G401 (cell line): ENCODE results near the gene DIP2C. TPM values are rescaled to one million over a fixed set of nuclear protein-coding genes. Genes with fewer than 3 reads are reported as not detected.
"Not testable (repeated sequence)": the region's sequence is repeated elsewhere in the genome, so short reads cannot be mapped to it uniquely, and the experiment has no call there.

ENCODE experiments used
- DNase-seq: peaks from one replicate; pipeline ENCODE4 v3.0.0-alpha.2; 2015; ENCODE audit warnings: low spot score
- in situ Hi-C: cut with HindIII; loops from 2 replicates; pipeline ENCODE4 v1.10.0; 2016; ENCODE audit warnings: low sequenced_read_pairs, mixed read lengths
- total RNA-seq: library from RNA; depleted of rRNA; stranded (reverse); fragments of >200 nt; shearing (Covaris generic); gene quantifications from 2 replicates; pipeline ENCODE4 v1.2.3, GENCODE V29; 2014

The DIP2C gene
- total RNA-seq, 1 experiment from 2014 or later = 9.0 TPM

- in situ Hi-C loops = no loop called here
- DNase-seq = no peak
Measured at GRCh38 chr10:606762-607544, 82.5 kb downstream of the DIP2C start.

DNA sequence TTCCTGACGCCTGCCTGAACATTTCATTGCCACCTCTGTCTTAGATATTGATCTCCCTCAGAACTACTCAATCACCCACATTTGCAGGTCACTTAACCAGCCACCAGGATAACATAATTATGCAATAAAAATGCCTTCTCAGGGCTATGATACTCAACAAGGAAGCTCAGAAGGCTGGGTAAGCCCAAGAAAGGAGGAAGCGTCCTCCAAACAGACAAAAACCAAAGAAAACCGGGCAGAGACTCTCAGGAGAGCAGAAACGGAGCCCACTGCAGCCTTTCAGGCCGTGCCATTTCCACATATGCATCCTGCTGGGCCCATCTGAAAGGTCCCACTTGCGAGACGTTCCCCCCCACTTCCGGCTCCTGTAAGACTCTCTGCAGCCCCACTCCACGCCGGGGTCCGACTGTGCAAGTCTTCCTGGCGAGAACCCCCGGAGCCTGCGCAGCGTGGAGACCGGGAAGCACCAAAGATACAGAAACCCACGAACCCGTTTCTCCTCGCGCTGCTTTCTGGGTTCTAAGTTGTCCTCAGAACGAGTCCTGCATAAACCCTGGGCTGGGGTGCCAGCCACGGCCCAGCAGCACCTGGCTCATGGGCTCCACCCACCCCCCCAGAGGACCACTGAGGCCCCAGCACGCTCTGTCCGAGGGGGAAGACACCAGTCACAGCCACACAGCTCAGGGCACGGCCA lies 83.7 kb downstream of the DIP2C start:
- DNase-seq = no peak
- in situ Hi-C loops = no loop called here

- in situ Hi-C loops = no loop called here
Measured at GRCh38 chr10:604716-605631, 84.5 kb downstream of the DIP2C start.

DNA sequence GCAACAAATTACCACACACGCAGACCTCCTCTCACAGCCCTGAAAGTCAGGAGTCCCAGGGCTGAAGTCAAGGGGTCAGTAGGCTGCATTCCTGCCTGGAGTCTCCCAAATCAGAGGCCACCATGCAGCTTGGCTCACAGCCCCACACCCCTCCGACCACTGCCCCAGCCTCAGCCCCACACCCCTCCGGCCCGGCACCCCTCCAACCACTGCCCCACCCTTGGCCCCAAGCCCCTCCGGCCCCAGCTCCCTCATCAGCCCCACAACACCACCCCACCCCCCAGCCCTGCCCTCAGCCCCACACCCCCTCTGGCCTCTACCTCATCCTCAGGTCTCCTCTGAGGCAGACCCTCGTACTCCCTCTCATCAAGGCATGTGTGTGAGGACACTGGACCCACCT lies 85.7 kb downstream of the DIP2C start:
- in situ Hi-C loops = no loop called here
- no peak for DNase-seq

More at GRCh38 chr10:604716-605631, 84.5 kb downstream of the DIP2C start:
- DNase-seq = no peak

DNA sequence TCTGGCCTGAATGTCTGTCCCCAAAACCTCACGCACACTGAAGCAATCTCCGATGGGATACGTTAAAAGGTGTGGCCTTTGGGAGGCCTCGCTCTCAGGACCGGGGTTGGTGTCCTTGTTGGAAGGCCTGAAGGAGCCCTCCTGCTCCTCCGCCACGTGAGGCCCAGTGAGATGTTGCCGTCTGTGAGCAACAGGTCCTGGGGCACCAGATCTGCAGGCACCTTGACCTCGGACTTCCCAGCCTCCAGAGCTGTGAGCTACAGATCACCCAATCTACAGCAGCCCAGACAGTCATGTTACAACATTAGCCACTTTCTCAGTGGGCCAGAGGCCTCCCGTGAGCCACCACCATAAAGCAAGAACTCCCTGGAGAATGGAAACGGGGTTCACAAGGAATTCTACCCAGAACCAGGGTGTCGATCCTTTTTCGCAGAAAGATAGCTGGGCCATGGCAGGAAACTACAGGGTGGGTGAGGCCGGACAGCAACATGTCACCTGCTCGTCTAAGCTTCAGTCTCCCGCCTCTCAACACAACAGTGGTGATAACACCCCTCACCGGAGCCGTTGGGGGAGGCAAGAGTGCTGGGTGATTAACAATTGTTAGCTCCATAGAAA lies 87.0 kb downstream of the DIP2C start:
- in situ Hi-C loops = no loop called here
- DNase-seq = no peak

DNA sequence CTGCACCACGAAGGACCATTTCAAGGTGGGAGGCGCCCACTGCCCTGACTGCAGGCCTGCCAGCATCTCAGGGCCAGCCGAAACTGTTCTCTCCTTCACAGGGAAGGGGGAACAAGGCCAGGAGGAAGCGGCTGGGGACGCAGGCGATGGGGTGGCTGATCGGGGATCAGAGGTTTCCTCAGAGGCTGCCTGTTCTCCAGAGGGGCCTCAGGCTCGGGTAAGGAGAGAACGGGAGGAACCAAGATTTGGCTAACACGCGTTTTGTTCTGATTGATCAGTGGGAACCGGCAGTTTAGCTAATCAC lies 87.9 kb downstream of the DIP2C start:
- in situ Hi-C loops = no loop called here
- DNase-seq = no peak

DNA sequence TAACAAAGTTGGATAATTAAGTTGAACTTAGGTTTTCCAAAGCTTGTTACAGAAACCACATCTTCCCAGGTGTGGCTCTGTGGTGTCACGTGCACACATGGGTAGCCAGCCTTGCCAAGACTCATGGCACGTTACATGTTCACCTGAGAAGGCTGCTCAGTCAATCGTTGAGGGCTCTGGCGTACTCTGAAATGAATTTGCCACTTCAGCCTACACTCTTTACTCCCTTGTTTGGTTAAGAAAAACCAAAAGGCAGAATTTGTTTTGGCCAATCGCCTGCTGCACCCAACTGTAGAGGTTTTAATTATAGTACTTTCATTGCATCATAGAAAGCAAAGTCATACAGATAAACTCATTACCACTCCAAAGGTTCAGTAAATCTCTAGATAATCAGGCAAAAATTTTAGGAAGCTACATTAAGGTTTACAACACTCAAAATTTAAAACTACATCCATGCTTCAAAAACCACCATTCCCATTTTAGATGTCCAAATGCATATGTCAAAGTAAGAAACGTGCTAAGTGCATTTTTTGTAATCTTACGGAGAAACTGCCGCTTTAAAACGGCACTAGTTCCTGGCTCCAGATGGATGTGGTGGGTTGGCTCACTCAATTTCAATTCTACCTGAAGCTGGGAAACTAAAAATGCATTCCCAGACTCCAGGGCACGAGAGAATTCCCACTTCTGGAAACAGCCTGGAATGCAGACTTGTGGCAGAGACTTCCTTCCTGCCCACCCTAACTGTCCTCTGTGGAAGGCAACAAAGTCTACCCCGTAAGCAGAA lies 88.4 kb downstream of the DIP2C start:
- in situ Hi-C loops = no loop called here
- DNase-seq = no peak

- in situ Hi-C loops = no loop called here
- DNase-seq = no peak
Measured at GRCh38 chr10:600234-600633, 89.2 kb downstream of the DIP2C start.

DNA sequence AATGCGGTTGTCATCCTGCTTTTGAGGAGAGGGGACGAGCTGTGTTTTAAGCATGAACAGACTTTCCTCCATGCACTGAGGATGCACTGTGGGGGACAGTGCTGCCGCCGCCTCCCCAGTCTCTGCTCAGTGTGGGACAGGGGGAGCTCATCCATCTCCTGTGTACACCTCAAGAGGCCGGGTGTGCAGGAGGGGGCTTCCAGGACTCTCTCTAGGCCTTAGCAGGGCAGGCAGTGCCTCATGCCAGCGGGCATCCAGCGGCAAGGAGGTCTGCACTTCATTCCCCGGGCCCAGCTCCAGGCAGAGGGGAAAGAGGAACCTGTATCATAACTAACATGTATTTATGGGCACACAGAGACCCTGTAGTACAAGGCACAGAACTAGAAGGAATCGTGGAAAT lies 89.7 kb downstream of the DIP2C start:
- no peak for DNase-seq
- in situ Hi-C loops = no loop called here

- no peak for DNase-seq
- in situ Hi-C loops = no loop called here
Measured at GRCh38 chr10:598415-599170, 90.9 kb downstream of the DIP2C start.

GRCh38 chr10:597976-598375 lies 91.5 kb downstream of the DIP2C start:
- in situ Hi-C loops = no loop called here
- no peak for DNase-seq

- in situ Hi-C loops = no loop called here
Measured at GRCh38 chr10:596725-597345, 92.6 kb downstream of the DIP2C start.

GRCh38 chr10:596131-596530 lies 93.3 kb downstream of the DIP2C start:
- DNase-seq, in situ Hi-C loops: not testable (repeated sequence)

More at GRCh38 chr10:596725-597345, 92.6 kb downstream of the DIP2C start:
- DNase-seq = no peak

DNA sequence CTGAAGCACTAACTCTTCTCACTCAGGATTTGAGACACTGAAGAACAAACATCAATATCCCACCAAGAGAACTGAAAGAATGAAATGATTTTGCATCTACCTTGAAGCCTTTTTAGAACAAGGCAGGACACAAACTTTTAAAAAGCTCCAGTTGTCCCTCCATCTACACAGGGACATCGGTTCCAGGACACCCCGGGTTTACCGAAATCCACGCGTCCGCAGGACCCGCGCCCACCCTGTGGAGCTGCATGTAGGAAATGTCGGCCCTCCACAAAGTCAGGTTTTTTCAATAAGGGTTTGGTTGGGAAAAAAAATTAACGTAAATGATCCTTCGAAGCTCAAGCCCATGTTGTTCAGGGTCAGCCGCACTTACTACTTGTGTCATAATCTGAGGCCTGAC lies 94.0 kb downstream of the DIP2C start:
- no peak for DNase-seq
- in situ Hi-C loops = no loop called here

- DNase-seq = no peak
- in situ Hi-C loops = no loop called here
Measured at GRCh38 chr10:594584-595270, 94.7 kb downstream of the DIP2C start.

DNA sequence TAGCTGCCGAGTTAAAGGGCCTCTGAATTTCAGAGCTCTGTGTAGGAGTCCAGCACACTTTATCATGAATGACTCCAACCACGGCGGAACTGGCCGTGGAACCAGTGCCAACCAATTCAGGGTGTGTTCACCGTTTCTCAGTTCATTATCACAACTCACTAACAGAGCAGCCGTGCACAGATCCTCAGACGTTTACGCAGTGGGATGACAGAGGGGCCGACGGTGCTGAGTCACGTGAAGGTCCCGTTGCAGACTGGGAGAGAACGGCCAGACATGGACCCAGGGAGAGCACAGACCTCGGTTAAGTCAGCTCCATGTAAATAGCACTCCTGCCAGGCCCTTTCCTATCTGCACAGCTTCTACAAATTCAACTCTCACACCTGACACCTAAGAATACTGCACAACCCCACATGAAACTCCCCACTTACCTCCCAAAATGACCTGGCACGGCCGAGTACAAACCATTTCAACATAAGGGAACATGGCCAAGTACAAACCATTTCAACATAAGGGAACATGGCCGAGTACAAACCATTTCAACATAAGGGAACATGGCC lies 95.5 kb downstream of the DIP2C start:
- in situ Hi-C loops = no loop called here
- peak; percentile 50 for DNase-seq

GRCh38 chr10:593421-593820 lies 96.0 kb downstream of the DIP2C start:
- in situ Hi-C loops = no loop called here
- DNase-seq = no peak
